Keratinocyte (primary cell): ENCODE measurements around the gene PIM3. TPM values are rescaled to one million over a fixed set of nuclear protein-coding genes. Genes with fewer than 3 reads are reported as not detected.

Source experiments
- DNase-seq: peaks from one replicate; pipeline ENCODE4 v3.0.0-alpha.2; 2011; ENCODE audit warnings: low read depth, missing footprints, low spot score
- FAIRE-seq: peaks from 2 replicates; lab custom pipeline; 2011; peaks lifted over from hg19 to GRCh38; lab: Jason Lieb, UNC
- H2AFZ ChIP-seq: 2 replicates; pipeline ENCODE4 v1.6.0; 2012; ENCODE audit warnings: low read length, control low read depth, inconsistent platforms; ENCODE audit not compliant: control insufficient read depth
- H3K27ac ChIP-seq: 2 replicates; pipeline ENCODE4 v1.5.1; 2011; ENCODE audit warnings: low read length; ENCODE audit not compliant: control insufficient read depth, insufficient read depth
- H3K27me3 ChIP-seq: 3 replicates; pipeline ENCODE4 v1.6.0; 2011; ENCODE audit warnings: low read length; ENCODE audit not compliant: control insufficient read depth, insufficient read depth; ENCODE audit errors: extremely low read depth
- H3K36me3 ChIP-seq, 2 experiments: 2 replicates in 1 of 2; 3 replicates in 1 of 2; pipeline ENCODE4 v1.5.1; 2011; ENCODE audit warnings: low read length in 2 of 2, mild to moderate bottlenecking in 1 of 2; ENCODE audit not compliant: control insufficient read depth in 2 of 2, insufficient read depth in 2 of 2; ENCODE audit errors: extremely low read depth in 1 of 2
- H3K4me1 ChIP-seq: 3 replicates; pipeline ENCODE4 v1.5.1; 2011; ENCODE audit warnings: low read length; ENCODE audit not compliant: control insufficient read depth, insufficient read depth; ENCODE audit errors: extremely low read depth
- H3K4me2 ChIP-seq: 3 replicates; pipeline ENCODE4 v1.6.0; 2011; ENCODE audit warnings: low read depth, low read length; ENCODE audit not compliant: control insufficient read depth, insufficient read depth; ENCODE audit errors: extremely low read depth
- H3K4me3 ChIP-seq, 3 experiments: fragments of 200-600 bp in 1 of 3; sonication (generic) in 1 of 3; 2 replicates in 2 of 3; 3 replicates in 1 of 3; pipeline ENCODE4 v1.5.1; 2011 to 2016; ENCODE audit warnings: low read length in 3 of 3, mild to moderate bottlenecking in 3 of 3, control low read depth in 2 of 3, inconsistent platforms in 1 of 3, low read depth in 1 of 3, mixed read lengths in 1 of 3, mixed run types in 1 of 3, moderate library complexity in 1 of 3; ENCODE audit not compliant: control insufficient read depth in 2 of 3, insufficient read depth in 2 of 3; ENCODE audit errors: extremely low read depth in 1 of 3
- H3K79me2 ChIP-seq: 2 replicates; pipeline ENCODE4 v1.6.0; 2012; ENCODE audit warnings: low read length; ENCODE audit not compliant: control insufficient read depth, insufficient read depth
- H3K9ac ChIP-seq: 3 replicates; pipeline ENCODE4 v1.6.0; 2011; ENCODE audit warnings: low read length; ENCODE audit not compliant: control insufficient read depth, insufficient read depth; ENCODE audit errors: extremely low read depth
- H3K9me1 ChIP-seq: 3 replicates; pipeline ENCODE4 v1.6.0; 2011; ENCODE audit warnings: low read length; ENCODE audit not compliant: control insufficient read depth, insufficient read depth; ENCODE audit errors: extremely low read depth
- H3K9me3 ChIP-seq: 2 replicates; pipeline ENCODE4 v1.5.1; 2012; ENCODE audit warnings: low read depth, low read length; ENCODE audit not compliant: control insufficient read depth
- H4K20me1 ChIP-seq: 3 replicates; pipeline ENCODE4 v1.6.0; 2011; ENCODE audit warnings: low read length; ENCODE audit not compliant: control insufficient read depth, insufficient read depth; ENCODE audit errors: extremely low read depth
- CTCF ChIP-seq, 3 experiments: IDR thresholded peaks in 1 of 3; conservative IDR thresholded peaks in 1 of 3; optimal IDR thresholded peaks in 1 of 3; 2 replicates in 2 of 3; 3 replicates in 1 of 3; pipeline versions ENCODE3 to v1.5.1; 2011; ENCODE audit warnings: low read length in 3 of 3, mild to moderate bottlenecking in 3 of 3, moderate library complexity in 2 of 3, control low read depth in 1 of 3, inconsistent platforms in 1 of 3; ENCODE audit not compliant: insufficient read depth in 2 of 3; ENCODE audit errors: extremely low read depth in 1 of 3
- EZH2 ChIP-seq: IDR thresholded peaks from one replicate; pipeline ENCODE4 v1.6.1; 2012; ENCODE audit warnings: inconsistent platforms, mild to moderate bottlenecking, low read length, moderate library complexity
- dilution Hi-C: fragments of 300-500 bp; cut with MboI; formaldehyde crosslinking; loops from one replicate; pipeline ENCODE4 v1.7.0; 2020; ENCODE audit warnings: low sequenced_read_pairs; ENCODE audit not compliant: extremely low pct_ligation_motif_present
- polyA plus RNA-seq, 5 experiments: library from polyadenylated mRNA; depleted of rRNA in 3 of 5; stranded (reverse) in 3 of 5; stranded (forward) in 1 of 5; unstranded in 1 of 5; fragments of >200 nt; gene quantifications; 1 replicate in 1 of 5; 2 replicates in 3 of 5; 3 replicates in 1 of 5; pipeline versions ENCODE4 v1.2.1 to v1.2.3, GENCODE V29; 2011 to 2012; ENCODE audit warnings: missing spikeins in 2 of 5, low read depth in 1 of 5, low replicate concordance in 1 of 5

Gene PIM3
- polyA plus RNA-seq, 1 donor (not counting 4 experiments of a cell fraction or from before 2014, with no cell fraction given) = 3.4 TPM

GRCh38 chr22:49965091-49966040 lies 4.8 kb downstream of the PIM3 start:
- Histone ChIP-seq H3K27ac (no peak overlapping the region), H3K4me3 (no peak overlapping the region), H3K36me3 (peaks cover 10 to 16% of the 10 kb centered on the region in 2 experiments), H3K27me3 (no peaks in the 10 kb centered on the region), H4K20me1 (peaks cover 6% of the 10 kb centered on the region), H2AFZ (no peak overlapping the region), H3K9ac (no peak overlapping the region), H3K79me2 (peaks cover 23% of the 10 kb centered on the region), H3K9me1 (no peaks in the 10 kb centered on the region), H3K4me1 (peaks cover 13% of the 10 kb centered on the region), H3K9me3 (no peaks in the 10 kb centered on the region), H3K4me2 (no peak overlapping the region)
- DNase-seq (no peak), FAIRE-seq (no peak)
- TF ChIP-seq EZH2 = no peak
- no peak for TF ChIP-seq CTCF (optimal IDR thresholded peaks at IDR 0.05 in 1 of 3, IDR thresholded peaks at IDR 0.05 in 1 of 3, conservative IDR thresholded peaks at IDR 0.05 in 1 of 3; ENCODE audit: extremely low read depth in 1 of 3, insufficient read depth in 2 of 3, low read length in 3 of 3)
- dilution Hi-C loops = no loop called here

- Histone ChIP-seq H3K9ac (no peak overlapping the region), H4K20me1 (peaks cover 6% of the 10 kb centered on the region), H3K9me3 (no peaks in the 10 kb centered on the region), H3K27ac (no peak overlapping the region), H3K79me2 (peaks cover 21% of the 10 kb centered on the region), H3K4me3 (no peak overlapping the region), H3K36me3 (peaks cover 10 to 16% of the 10 kb centered on the region in 2 experiments), H2AFZ (no peak overlapping the region), H3K27me3 (no peaks in the 10 kb centered on the region), H3K4me2 (no peak overlapping the region), H3K4me1 (peaks cover 21% of the 10 kb centered on the region), H3K9me1 (no peaks in the 10 kb centered on the region)
- TF ChIP-seq CTCF (optimal IDR thresholded peaks at IDR 0.05 in 1 of 3, IDR thresholded peaks at IDR 0.05 in 1 of 3, conservative IDR thresholded peaks at IDR 0.05 in 1 of 3; ENCODE audit: extremely low read depth in 1 of 3, insufficient read depth in 2 of 3, low read length in 3 of 3) (no peak), EZH2 (no peak)
- DNase-seq (no peak), FAIRE-seq (no peak)
- dilution Hi-C loops = no loop called here
Observed at GRCh38 chr22:49966041-49966773, 5.6 kb downstream of the PIM3 start.
